Neural progenitor cell (in vitro differentiated cells): ENCODE data around the gene SRRM4. TPM values are rescaled to one million over a fixed set of nuclear protein-coding genes. Genes with fewer than 3 reads are reported as not detected.

Experiments used
- DNase-seq: peaks from one replicate; pipeline ENCODE4 v3.0.0-alpha.2; 2016; ENCODE audit warnings: low spot score
- H2AFZ ChIP-seq: fragments of 200-600 bp; sonication (generic); replicated peaks from 2 replicates; pipeline ENCODE4 v1.6.1; 2016; ENCODE audit warnings: antibody characterized with exemption
- H3F3A ChIP-seq: fragments of 200-600 bp; sonication (generic); 2 replicates; pipeline ENCODE4 v1.6.1; 2016; ENCODE audit warnings: antibody characterized with exemption, low read depth
- H3K27ac ChIP-seq: fragments of 200-600 bp; sonication (generic); 2 replicates; pipeline ENCODE4 v1.5.1; 2016; ENCODE audit warnings: mild to moderate bottlenecking
- H3K27me3 ChIP-seq: fragments of 200-600 bp; sonication (generic); 2 replicates; pipeline ENCODE4 v1.6.1; 2016; ENCODE audit warnings: mild to moderate bottlenecking, moderate library complexity
- H3K36me3 ChIP-seq: fragments of 200-600 bp; sonication (generic); 2 replicates; pipeline ENCODE4 v1.5.1; 2016
- H3K4me1 ChIP-seq: fragments of 200-600 bp; sonication (generic); 2 replicates; pipeline ENCODE4 v1.6.1; 2016; ENCODE audit warnings: mixed run types
- H3K4me2 ChIP-seq: fragments of 200-600 bp; sonication (generic); 2 replicates; pipeline ENCODE4 v1.6.1; 2016
- H3K4me3 ChIP-seq: fragments of 200-600 bp; sonication (generic); 2 replicates; pipeline ENCODE4 v1.5.1; 2016
- H3K79me2 ChIP-seq: fragments of 200-600 bp; sonication (generic); 2 replicates; pipeline ENCODE4 v1.6.1; 2016; ENCODE audit warnings: low read depth
- H3K9ac ChIP-seq: fragments of 200-600 bp; sonication (generic); 2 replicates; pipeline ENCODE4 v1.6.1; 2016
- H3K9me3 ChIP-seq: fragments of 200-600 bp; sonication (generic); 2 replicates; pipeline ENCODE4 v1.5.1; 2016; ENCODE audit warnings: low read depth
- H4K20me1 ChIP-seq: fragments of 200-600 bp; sonication (generic); 2 replicates; pipeline ENCODE4 v1.6.1; 2016; ENCODE audit warnings: low read depth
- H3K27ac Mint-ChIP-seq: 3 replicates; pipeline ENCODE4 v1.8.0; 2021; ENCODE audit warnings: mixed read lengths
- H3K27me3 Mint-ChIP-seq: 2 replicates; pipeline ENCODE4 v1.8.0; 2022; ENCODE audit warnings: low read depth, mild to moderate bottlenecking, inconsistent platforms, moderate library complexity, mixed read lengths; ENCODE audit not compliant: insufficient read depth
- H3K36me3 Mint-ChIP-seq: 3 replicates; pipeline ENCODE4 v1.8.0; 2021; ENCODE audit warnings: mixed read lengths
- H3K4me1 Mint-ChIP-seq: 3 replicates; pipeline ENCODE4 v1.8.0; 2021; ENCODE audit warnings: mixed read lengths
- H3K4me3 Mint-ChIP-seq: 3 replicates; pipeline ENCODE4 v1.8.0; 2021; ENCODE audit warnings: mild to moderate bottlenecking, moderate library complexity, mixed read lengths
- H3K9me3 Mint-ChIP-seq: 3 replicates; pipeline ENCODE4 v1.8.0; 2020; ENCODE audit warnings: mixed read lengths
- CTCF ChIP-seq: fragments of 200-600 bp; sonication (generic); IDR thresholded peaks from 2 replicates; pipeline ENCODE4 v1.5.1; 2017; ENCODE audit warnings: antibody characterized with exemption, mild to moderate bottlenecking
- EZH2 ChIP-seq: fragments of 200-600 bp; sonication (generic); IDR thresholded peaks from 2 replicates; pipeline ENCODE4 v1.6.1; 2017; ENCODE audit warnings: antibody characterized with exemption, mild to moderate bottlenecking, moderate library complexity
- EZH2phosphoT487 ChIP-seq: fragments of 200-600 bp; sonication (generic); IDR thresholded peaks from 2 replicates; pipeline ENCODE4 v1.6.1; 2017; ENCODE audit warnings: antibody characterized with exemption
- total RNA-seq: library from RNA; depleted of rRNA; stranded (reverse); fragments of >200 nt; gene quantifications from 2 replicates; pipeline ENCODE4 v1.2.3, GENCODE V29; 2015; ENCODE audit warnings: low replicate concordance

SRRM4 gene
- total RNA-seq, 1 donor from 2014 or later = 0.07 TPM

GRCh38 chr12:118999107-118999506 lies 17.8 kb downstream of the SRRM4 start:
- no peak overlapping the region for H3K4me2 ChIP-seq
- Mint-ChIP-seq H3K36me3 (no peaks in the 10 kb centered on the region), H3K4me1 (peaks cover 6% of the 10 kb centered on the region), H3K9me3 (no peaks in the 10 kb centered on the region), H3K27ac (no peak overlapping the region), H3K4me3 (no peak overlapping the region), H3K27me3 (no peaks in the 10 kb centered on the region)
- no peaks in the 10 kb centered on the region for H4K20me1 ChIP-seq
- no peaks in the 10 kb centered on the region for H3K36me3 ChIP-seq
- no peak overlapping the region for H3K9ac ChIP-seq
- H3K27ac ChIP-seq = no peak overlapping the region
- H2AFZ ChIP-seq = no peak overlapping the region
- no peak for TF ChIP-seq EZH2phosphoT487
- TF ChIP-seq EZH2 = no peak
- no peak for TF ChIP-seq CTCF
- H3F3A ChIP-seq = no peaks in the 10 kb centered on the region
- H3K4me1 ChIP-seq = peaks cover 11% of the 10 kb centered on the region
- DNase-seq = no peak
- no peaks in the 10 kb centered on the region for H3K27me3 ChIP-seq
- H3K79me2 ChIP-seq = no peaks in the 10 kb centered on the region
- no peak overlapping the region for H3K4me3 ChIP-seq
- no peaks in the 10 kb centered on the region for H3K9me3 ChIP-seq

GRCh38 chr12:119005085-119005484 lies 23.7 kb downstream of the SRRM4 start:
- H3K79me2 ChIP-seq = no peaks in the 10 kb centered on the region
- H3K4me3 ChIP-seq = no peak overlapping the region
- peak; percentile 31 for DNase-seq
- no peaks in the 10 kb centered on the region for H3K27me3 ChIP-seq
- Mint-ChIP-seq H3K4me1 (peaks cover 54% of the 10 kb centered on the region), H3K27ac (no peak overlapping the region), H3K4me3 (no peak overlapping the region), H3K27me3 (peaks cover 15% of the 10 kb centered on the region), H3K9me3 (no peaks in the 10 kb centered on the region), H3K36me3 (no peaks in the 10 kb centered on the region)
- no peak for TF ChIP-seq EZH2
- no peak for TF ChIP-seq EZH2phosphoT487
- TF ChIP-seq CTCF = no peak
- H3K27ac ChIP-seq = no peak overlapping the region
- H3K36me3 ChIP-seq = no peaks in the 10 kb centered on the region
- H3K9ac ChIP-seq = no peak overlapping the region
- H4K20me1 ChIP-seq = no peaks in the 10 kb centered on the region
- peak overlapping the region; percentile 97 for H2AFZ ChIP-seq
- no peaks in the 10 kb centered on the region for H3K9me3 ChIP-seq
- peaks cover 65% of the 10 kb centered on the region for H3K4me1 ChIP-seq
- peaks cover 47% of the 10 kb centered on the region for H3F3A ChIP-seq
- H3K4me2 ChIP-seq = peak overlapping the region; percentile 37

GRCh38 chr12:119005913-119006312 lies 24.6 kb downstream of the SRRM4 start:
- Mint-ChIP-seq H3K27me3 (peaks cover 15% of the 10 kb centered on the region), H3K4me3 (no peak overlapping the region), H3K36me3 (no peaks in the 10 kb centered on the region), H3K4me1 (peaks cover 54% of the 10 kb centered on the region), H3K27ac (peak overlapping the region; percentile 47), H3K9me3 (peaks cover under 1% of the 10 kb centered on the region)
- Histone ChIP-seq H4K20me1 (no peaks in the 10 kb centered on the region), H3K79me2 (no peaks in the 10 kb centered on the region), H3K27ac (no peak overlapping the region), H3K27me3 (no peaks in the 10 kb centered on the region), H3K9me3 (no peaks in the 10 kb centered on the region), H3F3A (peaks cover 49% of the 10 kb centered on the region), H2AFZ (no peak overlapping the region), H3K4me1 (peaks cover 68% of the 10 kb centered on the region), H3K4me3 (no peak overlapping the region), H3K36me3 (no peaks in the 10 kb centered on the region), H3K4me2 (no peak overlapping the region), H3K9ac (no peak overlapping the region)
- TF ChIP-seq EZH2 (no peak), EZH2phosphoT487 (no peak), CTCF (no peak)
- DNase-seq = no peak
